Karpas-422 (cell line): Measurements from ENCODE around the gene ADGRA3. TPM values are rescaled to one million over a fixed set of nuclear protein-coding genes. Genes with fewer than 3 reads are reported as not detected.

Experiments used
- DNase-seq: peaks from one replicate; pipeline ENCODE4 v3.0.0-alpha.2; 2015
- H2AFZ ChIP-seq: fragments of 200-600 bp; sonication (generic); 2 replicates; pipeline ENCODE4 v1.6.1; 2014; ENCODE audit warnings: antibody characterized with exemption, low read length, mixed read lengths
- H3K27ac ChIP-seq: fragments of 200-600 bp; sonication (generic); 2 replicates; pipeline ENCODE4 v1.5.1; 2014; ENCODE audit warnings: mild to moderate bottlenecking, low read length, moderate library complexity
- H3K27me3 ChIP-seq: fragments of 200-600 bp; sonication (generic); 2 replicates; pipeline ENCODE4 v1.6.1; 2014; ENCODE audit warnings: low read length, mixed read lengths
- H3K36me3 ChIP-seq: fragments of 200-600 bp; sonication (generic); 2 replicates; pipeline ENCODE4 v1.6.1; 2014; ENCODE audit warnings: low read length, mixed read lengths; ENCODE audit not compliant: insufficient read depth
- H3K4me1 ChIP-seq: fragments of 200-600 bp; sonication (generic); 2 replicates; pipeline ENCODE4 v1.6.1; 2014; ENCODE audit warnings: mild to moderate bottlenecking, low read length, mixed read lengths
- H3K4me2 ChIP-seq: fragments of 200-600 bp; sonication (generic); 2 replicates; pipeline ENCODE4 v1.6.1; 2014; ENCODE audit warnings: low read length, low read depth, mild to moderate bottlenecking; ENCODE audit not compliant: poor library complexity, severe bottlenecking
- H3K4me3 ChIP-seq: fragments of 200-600 bp; sonication (generic); 2 replicates; pipeline ENCODE4 v1.5.1; 2014; ENCODE audit warnings: mild to moderate bottlenecking, antibody characterized with exemption, low read length, mixed read lengths
- H3K79me2 ChIP-seq: fragments of 200-600 bp; sonication (generic); 2 replicates; pipeline ENCODE4 v1.6.1; 2014; ENCODE audit warnings: mild to moderate bottlenecking, low read length, mixed read lengths
- H3K9ac ChIP-seq: fragments of 200-600 bp; sonication (generic); 2 replicates; pipeline ENCODE4 v1.6.0; 2014; ENCODE audit warnings: low read length
- H3K9me2 ChIP-seq: fragments of 200-600 bp; sonication (generic), shearing (Covaris generic); replicated peaks from 2 replicates; pipeline ENCODE4 v1.6.0; 2014; ENCODE audit warnings: mild to moderate bottlenecking, low read length, moderate library complexity; ENCODE audit not compliant: insufficient read depth
- H3K9me3 ChIP-seq: fragments of 300-700, 200-600 bp; sonication (generic); 2 replicates; pipeline ENCODE4 v1.6.1; 2014; ENCODE audit warnings: low read length, mixed read lengths
- H4K20me1 ChIP-seq: fragments of 200-600 bp; sonication (generic); 2 replicates; pipeline ENCODE4 v1.6.1; 2014; ENCODE audit warnings: mild to moderate bottlenecking, antibody characterized with exemption, low read length, low read depth; ENCODE audit not compliant: insufficient read depth
- total RNA-seq: library from RNA; depleted of rRNA; stranded (reverse); fragments of >200 nt; shearing (Covaris generic); gene quantifications from 2 replicates; pipeline ENCODE4 v1.2.3, GENCODE V29; 2014; ENCODE audit warnings: low replicate concordance

The ADGRA3 gene
- total RNA-seq, 1 experiment from 2014 or later = not detected

GRCh38 chr4:22473268-22473667 is 42.6 kb downstream of the ADGRA3 start:
- H3K9ac ChIP-seq = no peak overlapping the region
- DNase-seq = no peak

GRCh38 chr4:22471999-22472461 is 43.8 kb downstream of the ADGRA3 start:
- Histone ChIP-seq H3K9me2 (no peaks in the 10 kb centered on the region; the same call in 1 of the 2 replicates), H3K4me3 (no peak overlapping the region), H3K27ac (no peak overlapping the region), H3K4me2 (no peak overlapping the region), H3K27me3 (no peaks in the 10 kb centered on the region), H2AFZ (no peak overlapping the region), H3K79me2 (no peaks in the 10 kb centered on the region), H4K20me1 (no peaks in the 10 kb centered on the region), H3K36me3 (no peaks in the 10 kb centered on the region), H3K9me3 (no peaks in the 10 kb centered on the region), H3K4me1 (no peaks in the 10 kb centered on the region), H3K9ac (no peak overlapping the region)
- no peak for DNase-seq

More at GRCh38 chr4:22473268-22473667, 42.6 kb downstream of the ADGRA3 start:
- no peaks in the 10 kb centered on the region for H3K79me2 ChIP-seq
- no peaks in the 10 kb centered on the region; the same call in 1 of the 2 replicates for H3K9me2 ChIP-seq
- no peak overlapping the region for H3K4me3 ChIP-seq
- no peaks in the 10 kb centered on the region for H3K36me3 ChIP-seq
- H3K27me3 ChIP-seq = no peaks in the 10 kb centered on the region
- no peaks in the 10 kb centered on the region for H3K9me3 ChIP-seq
- no peak overlapping the region for H3K4me2 ChIP-seq
- no peaks in the 10 kb centered on the region for H3K4me1 ChIP-seq
- H3K27ac ChIP-seq = no peak overlapping the region
- no peaks in the 10 kb centered on the region for H4K20me1 ChIP-seq
- no peak overlapping the region for H2AFZ ChIP-seq

- no peak overlapping the region for H2AFZ ChIP-seq
- no peak overlapping the region for H3K4me3 ChIP-seq
- no peak for DNase-seq
- H3K9me3 ChIP-seq = no peaks in the 10 kb centered on the region
- H3K79me2 ChIP-seq = no peaks in the 10 kb centered on the region
- H3K4me2 ChIP-seq = no peak overlapping the region
- H3K4me1 ChIP-seq = no peaks in the 10 kb centered on the region
- no peak overlapping the region for H3K9ac ChIP-seq
- no peaks in the 10 kb centered on the region for H4K20me1 ChIP-seq
- no peaks in the 10 kb centered on the region; the same call in 1 of the 2 replicates for H3K9me2 ChIP-seq
- no peak overlapping the region for H3K27ac ChIP-seq
- no peaks in the 10 kb centered on the region for H3K36me3 ChIP-seq
- no peaks in the 10 kb centered on the region for H3K27me3 ChIP-seq
Observed at GRCh38 chr4:22471419-22471818, 44.4 kb downstream of the ADGRA3 start.

- Histone ChIP-seq H3K4me3 (no peak overlapping the region), H3K4me1 (no peaks in the 10 kb centered on the region), H2AFZ (no peak overlapping the region), H3K9me3 (no peaks in the 10 kb centered on the region), H3K4me2 (no peak overlapping the region), H3K79me2 (no peaks in the 10 kb centered on the region), H4K20me1 (no peaks in the 10 kb centered on the region), H3K9me2 (no peaks in the 10 kb centered on the region), H3K36me3 (no peaks in the 10 kb centered on the region), H3K27ac (no peak overlapping the region), H3K27me3 (no peaks in the 10 kb centered on the region), H3K9ac (no peak overlapping the region)
- no peak for DNase-seq
Observed at GRCh38 chr4:22466581-22466980, 49.3 kb downstream of the ADGRA3 start.

GRCh38 chr4:22465996-22466395 is 49.9 kb downstream of the ADGRA3 start:
- no peak overlapping the region for H2AFZ ChIP-seq
- no peak overlapping the region for H3K9ac ChIP-seq
- H3K79me2 ChIP-seq = no peaks in the 10 kb centered on the region
- no peak overlapping the region for H3K4me3 ChIP-seq
- H3K9me2 ChIP-seq = no peaks in the 10 kb centered on the region
- H3K4me2 ChIP-seq = no peak overlapping the region
- no peaks in the 10 kb centered on the region for H3K27me3 ChIP-seq
- H3K4me1 ChIP-seq = no peaks in the 10 kb centered on the region
- no peak for DNase-seq
- H3K27ac ChIP-seq = no peak overlapping the region
- H3K9me3 ChIP-seq = no peaks in the 10 kb centered on the region
- no peaks in the 10 kb centered on the region for H4K20me1 ChIP-seq
- no peaks in the 10 kb centered on the region for H3K36me3 ChIP-seq

- no peak overlapping the region for H3K9ac ChIP-seq
- no peak for DNase-seq
Observed at GRCh38 chr4:22465349-22465748, 50.5 kb downstream of the ADGRA3 start.

GRCh38 chr4:22463179-22463578 is 52.7 kb downstream of the ADGRA3 start:
- Histone ChIP-seq H3K4me3 (no peak overlapping the region), H3K79me2 (no peaks in the 10 kb centered on the region), H3K36me3 (no peaks in the 10 kb centered on the region), H3K27ac (no peak overlapping the region), H3K9me2 (no peaks in the 10 kb centered on the region), H3K4me2 (no peak overlapping the region), H2AFZ (no peak overlapping the region), H3K4me1 (no peaks in the 10 kb centered on the region), H3K27me3 (no peaks in the 10 kb centered on the region), H3K9ac (no peak overlapping the region), H3K9me3 (no peaks in the 10 kb centered on the region), H4K20me1 (no peaks in the 10 kb centered on the region)
- DNase-seq = no peak

More at GRCh38 chr4:22465349-22465748, 50.5 kb downstream of the ADGRA3 start:
- H3K4me3 ChIP-seq = no peak overlapping the region
- no peak overlapping the region for H3K27ac ChIP-seq
- H2AFZ ChIP-seq = no peak overlapping the region
- H3K4me2 ChIP-seq = no peak overlapping the region
- no peaks in the 10 kb centered on the region for H3K9me2 ChIP-seq
- H3K36me3 ChIP-seq = no peaks in the 10 kb centered on the region
- H3K79me2 ChIP-seq = no peaks in the 10 kb centered on the region
- H3K9me3 ChIP-seq = no peaks in the 10 kb centered on the region
- H3K4me1 ChIP-seq = no peaks in the 10 kb centered on the region
- no peaks in the 10 kb centered on the region for H3K27me3 ChIP-seq
- no peaks in the 10 kb centered on the region for H4K20me1 ChIP-seq

- Histone ChIP-seq H2AFZ (no peak overlapping the region), H3K27ac (no peak overlapping the region), H3K9me3 (no peaks in the 10 kb centered on the region), H3K9me2 (no peaks in the 10 kb centered on the region), H3K4me3 (no peak overlapping the region), H3K36me3 (no peaks in the 10 kb centered on the region), H3K4me2 (no peak overlapping the region), H3K9ac (no peak overlapping the region), H4K20me1 (no peaks in the 10 kb centered on the region), H3K79me2 (no peaks in the 10 kb centered on the region), H3K27me3 (no peaks in the 10 kb centered on the region), H3K4me1 (no peaks in the 10 kb centered on the region)
- no peak for DNase-seq
Observed at GRCh38 chr4:22462688-22463087, 53.2 kb downstream of the ADGRA3 start.

- no peaks in the 10 kb centered on the region for H3K27me3 ChIP-seq
- H3K4me2 ChIP-seq = no peak overlapping the region
- H3K9ac ChIP-seq = no peak overlapping the region
- H3K9me3 ChIP-seq = no peaks in the 10 kb centered on the region
- H3K36me3 ChIP-seq = no peaks in the 10 kb centered on the region
- no peaks in the 10 kb centered on the region for H4K20me1 ChIP-seq
- H3K79me2 ChIP-seq = no peaks in the 10 kb centered on the region
- H3K4me3 ChIP-seq = no peak overlapping the region
- no peaks in the 10 kb centered on the region for H3K9me2 ChIP-seq
- no peaks in the 10 kb centered on the region for H3K4me1 ChIP-seq
- no peak overlapping the region for H3K27ac ChIP-seq
- DNase-seq = no peak
- H2AFZ ChIP-seq = no peak overlapping the region
Observed at GRCh38 chr4:22460266-22460665, 55.6 kb downstream of the ADGRA3 start.
